ENCODE data around the gene GALNT18.

GALNT18 gene

DNA sequence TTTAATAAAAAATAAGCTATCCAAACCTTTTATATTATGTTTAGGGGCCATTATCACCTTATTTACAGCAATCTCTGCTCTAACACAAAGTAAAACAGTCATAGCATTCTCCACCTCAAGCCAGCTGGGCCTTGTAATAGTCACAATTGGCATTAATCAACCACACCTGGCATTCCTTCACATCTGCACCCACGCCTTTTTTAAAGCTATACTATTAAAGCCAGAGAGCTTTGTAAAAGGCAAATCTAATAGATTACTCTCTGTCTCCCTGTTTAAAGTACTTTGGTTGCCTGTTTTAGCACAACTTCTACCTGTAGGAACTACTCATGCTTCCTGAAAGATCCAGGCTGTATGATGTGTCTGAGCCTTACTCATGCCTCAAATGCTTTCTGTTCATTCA lies 381.8 kb downstream of the GALNT18 start:
- no peak for DNase-seq (ENCODE audit: low spot score)

DNA sequence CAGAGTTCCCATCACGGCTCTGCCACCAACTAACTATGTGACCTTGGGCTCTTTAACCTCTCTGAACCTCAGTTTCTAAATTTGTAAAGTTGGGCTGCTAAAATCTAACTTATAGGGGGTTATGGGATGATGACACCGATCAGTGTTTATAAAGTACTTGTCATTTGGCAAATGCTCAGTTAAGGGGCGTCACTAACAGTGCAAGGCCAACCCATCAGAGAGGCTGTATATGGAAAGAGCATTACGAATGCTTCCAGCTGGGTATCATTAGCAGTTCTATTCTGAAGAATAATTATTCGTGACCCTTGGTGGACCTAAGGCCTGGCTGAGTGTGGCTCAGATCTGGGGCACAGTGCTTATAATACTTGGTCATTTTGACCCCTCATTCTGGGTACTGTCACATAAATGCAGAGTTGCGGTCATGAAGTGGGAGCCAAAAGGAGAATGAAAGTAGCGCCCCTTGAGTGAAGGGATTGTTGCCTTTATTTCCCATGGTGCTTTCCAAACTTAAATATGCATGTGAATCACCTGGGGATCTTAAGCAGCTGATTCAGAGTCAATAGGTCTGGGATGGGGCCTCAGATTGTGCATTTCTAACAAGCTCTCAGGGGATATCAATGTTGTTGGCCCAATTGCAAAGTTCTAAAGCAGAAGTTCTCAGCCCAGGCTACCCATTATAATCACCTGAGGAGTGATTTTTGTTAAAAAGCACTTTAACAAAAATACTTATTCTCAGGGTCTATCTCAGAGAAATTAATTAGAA lies 384.6 kb downstream of the GALNT18 start:
- DNase-seq (ENCODE audit: low spot score), result no peak

DNA sequence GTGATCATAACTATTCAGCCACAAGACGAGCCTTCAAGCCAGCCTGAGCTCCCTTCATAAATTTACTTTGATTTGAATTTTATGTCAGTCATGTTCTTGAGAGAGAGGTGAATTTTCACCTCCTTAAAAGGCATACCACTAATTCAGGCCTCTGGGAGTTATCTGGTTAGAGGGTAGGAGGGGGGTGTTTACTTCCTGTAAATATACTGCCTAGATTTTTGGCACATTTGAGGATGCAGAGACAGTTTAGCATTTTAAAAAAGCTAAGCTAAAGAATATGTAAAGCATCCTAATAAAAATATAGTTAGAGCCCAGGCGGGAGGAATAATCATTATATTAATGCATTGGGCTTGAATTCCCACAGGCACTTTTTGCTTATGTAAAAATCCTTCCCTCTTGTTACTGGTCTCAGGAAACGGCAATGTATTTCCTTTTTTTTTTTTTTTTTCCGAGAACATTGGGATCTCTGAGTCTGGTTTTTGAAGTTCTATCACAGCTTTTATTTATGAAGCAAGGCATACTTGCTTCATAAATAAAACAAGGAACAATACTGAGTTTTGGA lies 385.2 kb downstream of the GALNT18 start:
- no peak for DNase-seq (ENCODE audit: low spot score)

DNA sequence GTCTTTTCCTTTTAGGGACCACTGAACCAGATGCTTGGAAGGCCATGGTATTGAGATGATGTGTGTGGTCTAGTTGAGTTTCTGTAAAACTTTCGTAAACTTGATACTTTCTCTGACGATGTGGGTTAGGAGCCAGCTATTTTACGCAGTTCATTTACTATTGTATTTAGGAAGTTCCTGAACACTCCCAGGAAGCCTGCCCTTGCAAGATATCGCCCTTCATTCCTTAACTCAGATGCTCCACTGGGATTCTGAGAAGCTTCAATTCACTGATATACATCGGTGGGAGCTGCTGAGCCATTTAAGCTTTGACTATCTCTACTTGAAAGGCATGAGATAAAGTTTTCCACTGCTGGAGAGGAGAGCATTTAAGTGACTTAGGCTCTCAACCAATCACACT lies 390.0 kb downstream of the GALNT18 start:
- DNase-seq (ENCODE audit: low spot score), result no peak

DNA sequence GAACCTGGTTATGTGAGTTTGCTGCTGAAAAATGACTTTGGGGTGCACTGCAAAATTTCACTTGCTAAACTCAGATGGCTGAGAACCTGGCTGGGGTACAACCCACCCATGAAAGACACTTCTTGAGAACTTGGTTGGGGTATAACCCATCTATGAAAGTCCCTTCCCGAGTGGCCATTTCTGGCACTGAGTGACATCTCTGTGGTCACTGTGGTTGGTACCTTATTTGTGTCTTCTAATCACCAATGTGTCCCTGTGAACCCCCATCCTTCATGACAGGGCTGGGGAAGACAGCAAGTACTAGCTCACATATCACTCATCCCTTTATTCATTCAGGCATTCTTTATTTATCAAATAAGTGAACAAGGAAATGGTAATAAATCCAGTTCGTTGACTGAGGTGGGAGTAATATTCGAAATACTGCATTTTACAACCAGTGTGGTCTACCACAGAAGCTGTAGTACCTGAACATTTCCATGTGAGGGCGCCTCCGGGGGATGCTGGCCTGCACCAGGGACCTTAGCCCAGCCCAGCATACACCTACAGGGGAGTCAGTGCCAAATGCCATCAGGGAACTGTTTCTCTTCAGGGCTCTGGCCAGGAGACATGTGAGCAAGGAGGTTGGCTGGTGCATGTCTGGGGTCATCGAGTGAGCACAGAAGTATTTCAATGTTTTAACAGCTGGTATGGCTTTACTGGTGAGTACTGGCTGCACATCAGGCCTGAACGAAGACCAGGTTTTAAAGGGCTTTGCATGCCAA lies 390.8 kb downstream of the GALNT18 start:
- peak; percentile 17 for DNase-seq (ENCODE audit: low spot score)

DNA sequence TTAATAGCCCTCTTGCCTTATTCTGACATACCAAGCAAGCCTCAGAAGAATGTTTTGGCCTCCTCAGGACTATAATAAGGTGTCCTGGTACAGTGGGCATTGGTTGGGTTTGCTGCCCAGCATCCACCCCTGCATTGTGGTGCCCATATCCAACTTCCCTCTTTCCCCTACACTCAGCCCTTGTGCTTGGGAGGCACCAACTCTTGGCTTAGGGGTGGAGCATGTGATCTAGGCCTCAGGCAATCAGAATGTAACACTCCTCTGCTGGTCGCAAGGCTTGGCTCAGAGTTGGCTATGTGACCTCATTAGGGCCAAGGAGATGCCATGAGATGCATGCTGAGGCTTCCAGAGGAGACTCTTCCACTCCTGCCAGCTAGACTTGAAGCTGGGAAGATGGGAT lies 391.7 kb downstream of the GALNT18 start:
- DNase-seq (ENCODE audit: low spot score), result no peak

DNA sequence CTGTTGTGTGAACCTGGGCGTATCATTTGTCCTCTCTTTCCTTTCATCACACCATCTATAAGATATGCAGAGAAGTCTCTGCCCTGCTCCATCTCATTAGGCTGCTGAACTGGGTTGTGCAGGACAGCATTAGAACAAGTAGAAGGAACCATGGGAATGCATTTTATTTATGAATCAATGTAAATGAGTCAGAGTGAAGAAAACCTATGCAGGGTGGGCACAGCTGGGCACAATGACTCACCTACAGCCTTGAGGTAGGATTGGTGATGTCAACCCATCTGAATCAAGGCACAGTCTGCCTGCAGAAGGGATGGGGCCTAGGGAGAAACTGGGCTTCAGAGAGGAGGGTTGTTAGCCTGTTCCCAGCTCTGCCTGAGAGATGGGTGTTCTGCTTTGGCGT lies 392.2 kb downstream of the GALNT18 start:
- DNase-seq (ENCODE audit: low spot score), result no peak

DNA sequence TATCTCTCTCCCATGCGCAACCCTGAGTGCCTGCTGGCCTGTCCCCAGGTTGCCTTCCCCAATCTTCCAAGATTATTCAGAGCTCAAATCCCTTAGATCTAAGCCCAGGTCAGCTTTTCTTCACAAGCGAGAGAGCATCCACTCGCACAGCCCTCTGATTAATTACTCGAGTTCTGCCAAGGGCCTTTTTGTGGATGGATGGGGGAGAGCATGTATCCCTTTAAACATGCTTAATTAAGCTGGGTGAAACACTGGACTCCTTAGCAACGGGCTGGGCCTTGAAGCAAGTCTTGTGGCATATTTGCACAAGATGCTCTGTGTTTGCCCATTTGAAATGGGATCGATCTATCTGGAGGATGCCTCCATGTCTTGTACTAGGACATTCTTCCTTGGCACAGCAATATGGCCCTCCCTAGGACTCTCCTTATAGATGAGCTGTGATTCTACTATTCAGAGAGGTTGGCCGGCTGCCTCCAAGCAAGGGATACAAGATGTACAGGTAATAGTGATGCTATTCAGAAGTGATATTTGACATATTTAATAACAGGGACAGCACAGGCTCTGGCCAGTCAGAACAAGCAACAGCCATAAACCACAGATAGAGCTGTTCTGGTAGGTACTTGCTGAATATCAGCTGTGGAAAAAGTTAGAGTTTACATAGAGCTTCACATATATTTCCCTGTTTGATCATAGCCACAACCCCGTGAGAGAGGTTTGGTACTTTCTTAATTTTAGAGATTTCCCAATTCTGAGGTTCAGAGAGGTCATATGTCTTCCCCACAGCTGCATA lies 394.3 kb downstream of the GALNT18 start:
- no peak for DNase-seq (ENCODE audit: low spot score)

Data from cerebellar cortex (tissue), 1 donor.